AG04450 (cell line): ENCODE measurements around the gene PCED1B. TPM values are rescaled to one million over a fixed set of nuclear protein-coding genes. Genes with fewer than 3 reads are reported as not detected.
"Not testable (repeated sequence)": the region's sequence is repeated elsewhere in the genome, so short reads cannot be mapped to it uniquely, and the experiment has no call there.

Experiments used
- CTCF ChIA-PET: fragments of 300-600, 350-600 bp; formaldehyde crosslinking; extraction: SDS; loops from one replicate; lab custom pipeline; 2022; ENCODE audit warnings: antibody characterized with exemption, inconsistent platforms; lab: Charles Lee
- POLR2A ChIA-PET: fragments of 350-600 bp; formaldehyde crosslinking; extraction: SDS; loops from one replicate; lab custom pipeline; 2021; ENCODE audit warnings: antibody characterized with exemption, inconsistent platforms; lab: Yijun Ruan, JAX
- DNase-seq: peaks from one replicate; pipeline ENCODE4 v3.0.0-alpha.2; 2011; ENCODE audit warnings: low read depth, low spot score
- H3K27ac ChIP-seq: one replicate; pipeline ENCODE4 v1.5.1; 2012; ENCODE audit warnings: low read depth, low read length, control low read depth
- H3K27me3 ChIP-seq: one replicate; pipeline ENCODE4 v1.6.0; 2012; ENCODE audit warnings: low read length; ENCODE audit not compliant: control insufficient read depth, insufficient read depth
- H3K4me3 ChIP-seq: 2 replicates; pipeline ENCODE4 v1.5.1; 2011; ENCODE audit warnings: mild to moderate bottlenecking, low read depth, low read length, control low read depth
- H3K9me3 ChIP-seq: 2 replicates; pipeline ENCODE4 v1.5.1; 2012; ENCODE audit warnings: low read length; ENCODE audit not compliant: control insufficient read depth, insufficient read depth
- polyA plus RNA-seq: library from polyadenylated mRNA; depleted of rRNA; stranded (reverse); fragments of >200 nt; gene quantifications from 2 replicates; pipeline ENCODE4 v1.2.3, GENCODE V29; 2011
- TF ChIP-seq, protein P1 (sequence below): IDR thresholded peaks from 2 replicates; pipeline ENCODE4 v1.5.1; 2011; ENCODE audit warnings: low read depth, low read length, control low read depth, inconsistent platforms

The PCED1B gene
- polyA plus RNA-seq, 1 experiment, result 0.88 TPM

DNA sequence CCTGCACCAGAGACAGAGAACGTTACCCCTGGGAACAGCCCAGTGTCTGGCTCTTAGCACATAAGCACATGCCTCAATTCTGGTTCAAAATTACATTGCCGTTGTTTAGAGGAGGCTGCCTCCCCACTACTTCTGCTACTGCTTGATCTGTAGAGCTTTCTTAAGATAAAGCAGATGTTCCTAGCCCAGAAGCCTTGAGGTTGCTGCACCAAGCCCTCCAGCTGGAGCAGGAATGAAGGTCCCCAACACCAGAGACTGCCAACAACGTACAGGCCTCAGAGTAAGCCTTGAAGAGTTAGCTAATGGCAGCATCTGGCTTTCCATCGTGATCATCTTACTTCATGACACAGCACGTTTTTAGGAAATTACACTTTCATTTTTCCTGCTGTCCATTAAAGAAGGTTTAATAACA, 35.1 kb downstream of the PCED1B start:
- Histone ChIP-seq H3K9me3 (no peaks in the 10 kb centered on the region), H3K4me3 (no peak overlapping the region), H3K27me3 (no peaks in the 10 kb centered on the region), H3K27ac (no peak overlapping the region)
- no peak for DNase-seq
- ChIA-PET CTCF (no interaction called here), POLR2A (no interaction called here)
- TF ChIP-seq, protein P1, sequence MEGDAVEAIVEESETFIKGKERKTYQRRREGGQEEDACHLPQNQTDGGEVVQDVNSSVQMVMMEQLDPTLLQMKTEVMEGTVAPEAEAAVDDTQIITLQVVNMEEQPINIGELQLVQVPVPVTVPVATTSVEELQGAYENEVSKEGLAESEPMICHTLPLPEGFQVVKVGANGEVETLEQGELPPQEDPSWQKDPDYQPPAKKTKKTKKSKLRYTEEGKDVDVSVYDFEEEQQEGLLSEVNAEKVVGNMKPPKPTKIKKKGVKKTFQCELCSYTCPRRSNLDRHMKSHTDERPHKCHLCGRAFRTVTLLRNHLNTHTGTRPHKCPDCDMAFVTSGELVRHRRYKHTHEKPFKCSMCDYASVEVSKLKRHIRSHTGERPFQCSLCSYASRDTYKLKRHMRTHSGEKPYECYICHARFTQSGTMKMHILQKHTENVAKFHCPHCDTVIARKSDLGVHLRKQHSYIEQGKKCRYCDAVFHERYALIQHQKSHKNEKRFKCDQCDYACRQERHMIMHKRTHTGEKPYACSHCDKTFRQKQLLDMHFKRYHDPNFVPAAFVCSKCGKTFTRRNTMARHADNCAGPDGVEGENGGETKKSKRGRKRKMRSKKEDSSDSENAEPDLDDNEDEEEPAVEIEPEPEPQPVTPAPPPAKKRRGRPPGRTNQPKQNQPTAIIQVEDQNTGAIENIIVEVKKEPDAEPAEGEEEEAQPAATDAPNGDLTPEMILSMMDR, result no peak

DNA sequence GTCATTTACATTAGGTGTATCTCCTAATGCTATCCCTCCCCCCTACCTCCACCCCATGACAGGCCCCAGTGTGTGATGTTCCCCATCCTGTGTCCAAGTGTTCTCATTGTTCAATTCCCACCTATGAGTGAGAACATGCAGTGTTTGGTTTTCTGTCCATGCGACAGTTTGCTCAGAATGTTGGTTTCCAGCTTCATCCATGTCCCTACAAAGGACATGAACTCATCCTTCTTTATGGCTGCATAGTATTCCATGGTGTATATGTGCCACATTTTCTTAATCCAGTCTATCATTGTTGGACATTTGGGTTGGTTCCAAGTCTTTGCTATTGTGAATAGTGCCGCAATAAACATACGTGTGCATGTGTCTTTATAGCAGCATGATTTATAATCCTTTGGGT, 37.9 kb downstream of the PCED1B start:
- H3K9me3 ChIP-seq, H3K27ac ChIP-seq, H3K4me3 ChIP-seq, DNase-seq, POLR2A ChIA-PET, H3K27me3 ChIP-seq, CTCF ChIA-PET: not testable (repeated sequence)

DNA sequence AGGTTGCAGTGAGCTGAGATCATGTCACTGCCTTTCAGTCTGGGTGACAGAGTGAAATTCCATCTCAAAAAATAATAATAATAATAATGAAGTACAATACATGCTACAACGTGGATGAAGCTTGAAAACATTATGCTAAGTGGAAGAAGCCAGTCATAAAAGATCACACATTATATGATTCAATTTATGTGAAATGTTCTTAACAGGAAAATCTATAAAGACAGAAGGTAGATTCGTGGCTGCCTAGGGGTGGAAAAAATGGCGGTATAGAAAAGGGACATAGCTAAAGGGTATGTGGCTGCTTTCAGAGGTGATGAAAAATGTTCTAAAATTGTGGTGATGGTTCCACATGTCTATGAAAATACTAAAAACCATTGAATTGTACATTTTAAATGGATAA, 41.3 kb downstream of the PCED1B start:
- ChIA-PET POLR2A (no interaction called here), CTCF (no interaction called here)
- Histone ChIP-seq H3K9me3 (no peaks in the 10 kb centered on the region), H3K27ac (no peak overlapping the region), H3K4me3 (no peak overlapping the region), H3K27me3 (no peaks in the 10 kb centered on the region)
- no peak for DNase-seq
- TF ChIP-seq, protein P1, result no peak

GRCh38 chr12:47121146-47121545, 41.7 kb downstream of the PCED1B start:
- H3K27ac ChIP-seq, result no peak overlapping the region
- TF ChIP-seq, protein P1, result no peak
- H3K4me3 ChIP-seq, result no peak overlapping the region
- ChIA-PET CTCF (no interaction called here), POLR2A (no interaction called here)
- H3K9me3 ChIP-seq, result no peaks in the 10 kb centered on the region
- H3K27me3 ChIP-seq, result no peaks in the 10 kb centered on the region
- DNase-seq, result no peak

GRCh38 chr12:47122602-47123001, 43.2 kb downstream of the PCED1B start:
- Histone ChIP-seq H3K27me3 (no peaks in the 10 kb centered on the region), H3K27ac (no peak overlapping the region), H3K4me3 (no peak overlapping the region), H3K9me3 (no peaks in the 10 kb centered on the region)
- no peak for DNase-seq
- CTCF ChIA-PET, result no interaction called here
- TF ChIP-seq, protein P1, result no peak
- POLR2A ChIA-PET, result no interaction called here

DNA sequence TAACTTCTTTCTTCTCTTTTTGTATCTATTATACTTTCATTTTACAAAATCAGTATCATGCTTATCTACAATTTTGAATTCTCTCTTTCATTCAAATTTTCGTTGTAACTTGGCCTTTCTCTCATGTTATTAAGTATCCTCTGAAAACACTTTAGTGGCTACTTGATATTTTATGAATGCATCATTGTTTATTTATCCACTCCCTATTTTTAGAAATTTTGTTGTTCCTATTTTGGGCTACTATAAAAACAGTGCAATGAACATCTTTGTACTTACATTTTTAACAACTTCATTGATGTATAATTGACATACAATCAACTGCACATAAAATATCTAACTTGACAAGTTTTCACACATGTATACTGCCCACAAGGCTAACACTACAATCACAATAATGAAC, 44.3 kb downstream of the PCED1B start:
- H3K4me3 ChIP-seq, result no peak overlapping the region
- TF ChIP-seq, protein P1, result no peak
- H3K27me3 ChIP-seq, result no peaks in the 10 kb centered on the region
- H3K9me3 ChIP-seq, result no peaks in the 10 kb centered on the region
- no peak for DNase-seq
- ChIA-PET CTCF (no interaction called here), POLR2A (no interaction called here)
- no peak overlapping the region for H3K27ac ChIP-seq
